HepG2 (cell line): ENCODE measurements around the gene NDUFS2. TPM values are rescaled to one million over a fixed set of nuclear protein-coding genes. Genes with fewer than 3 reads are reported as not detected.

Source experiments
- ARNT2 ChIP-seq: sonication (generic); formaldehyde crosslinking; IDR thresholded peaks from 2 replicates; pipeline ENCODE4 v1.8.0; 2022; ENCODE audit warnings: mild to moderate bottlenecking, low read depth, missing genetic modification reagents, moderate library complexity
- ARNTL ChIP-seq: sonication (generic); formaldehyde crosslinking; IDR thresholded peaks from 2 replicates; pipeline ENCODE4 v1.4.0; 2020; ENCODE audit warnings: mild to moderate bottlenecking, missing genetic modification reagents
- FLYWCH1 ChIP-seq: sonication (generic); formaldehyde crosslinking; IDR thresholded peaks from 2 replicates; pipeline ENCODE4 v1.8.1; 2023; ENCODE audit warnings: mild to moderate bottlenecking, missing genetic modification reagents
- GABPA ChIP-seq, 2 experiments: IDR thresholded peaks; 2 replicates each; pipeline ENCODE4 v1.6.1; 2011 to 2016; ENCODE audit warnings: low read depth in 2 of 2, low read length in 1 of 2, missing biosample characterization in 1 of 2, missing genetic modification characterization in 1 of 2
- KAT8 ChIP-seq: IDR thresholded peaks from 2 replicates; pipeline ENCODE4 v1.6.1; 2016; ENCODE audit warnings: missing genetic modification reagents, missing compliant biosample characterization
- KLF16 ChIP-seq, 2 experiments: sonication (generic) in 1 of 2; formaldehyde crosslinking in 1 of 2; IDR thresholded peaks; 2 replicates each; pipeline versions ENCODE4 v1.6.1 to v1.8.0; 2016 to 2023; ENCODE audit warnings: missing genetic modification reagents in 2 of 2, missing compliant biosample characterization in 1 of 2
- TSC22D2 ChIP-seq: sonication (generic); formaldehyde crosslinking; IDR thresholded peaks from 2 replicates; pipeline ENCODE4 v1.5.1; 2020; ENCODE audit warnings: missing genetic modification reagents, mild to moderate bottlenecking, borderline replicate concordance
- ZNF782 ChIP-seq: sonication (generic); formaldehyde crosslinking; IDR thresholded peaks from 2 replicates; pipeline ENCODE4 v1.4.0; 2020; ENCODE audit warnings: missing genetic modification reagents, mild to moderate bottlenecking, borderline replicate concordance
- polyA plus RNA-seq, 8 experiments: library from polyadenylated mRNA; depleted of rRNA in 3 of 8; stranded (reverse) in 7 of 8; unstranded in 1 of 8; fragments of >200 nt; fragmentation: Illumina TruSeq in 4 of 8; extraction: Trizol in 4 of 8; gene quantifications; 2 replicates each; pipeline versions ENCODE4 v1.2.1 to v1.2.3, GENCODE V29; 2011 to 2016; ENCODE audit warnings: low read depth in 4 of 8, missing spikeins in 1 of 8, mixed read lengths in 1 of 8; ENCODE audit not compliant: insufficient read depth in 1 of 8
- total RNA-seq, 5 experiments: library from RNA; depleted of rRNA; stranded (reverse); fragments of >200 nt; fragmentation: Illumina TruSeq; extraction: Trizol; gene quantifications; 2 replicates each; pipeline ENCODE4 v1.2.3, GENCODE V29; 2016; ENCODE audit warnings: low read depth in 1 of 5
- TF ChIP-seq, protein P1 (sequence below): sonication (generic); formaldehyde crosslinking; IDR thresholded peaks from 2 replicates; pipeline ENCODE4 v1.5.0; 2020; ENCODE audit warnings: missing genetic modification reagents
- TF ChIP-seq, protein P2 (sequence below): sonication (generic); formaldehyde crosslinking; IDR thresholded peaks from 2 replicates; pipeline ENCODE4 v1.5.1; 2020; ENCODE audit warnings: mild to moderate bottlenecking, missing genetic modification reagents
- TF ChIP-seq, protein P3 (sequence below): sonication (generic); formaldehyde crosslinking; IDR thresholded peaks from 2 replicates; pipeline ENCODE4 v1.9.0; 2021; ENCODE audit warnings: missing genetic modification reagents, mild to moderate bottlenecking, borderline replicate concordance
- TF ChIP-seq, protein P4 (sequence below): sonication (generic); formaldehyde crosslinking; IDR thresholded peaks from 2 replicates; pipeline ENCODE4 v1.8.0; 2022; ENCODE audit warnings: mild to moderate bottlenecking, missing genetic modification reagents, borderline replicate concordance
- TF ChIP-seq, protein P5 (sequence below): IDR thresholded peaks from 2 replicates; pipeline ENCODE4 v1.6.1; 2012; ENCODE audit warnings: inconsistent platforms

NDUFS2 gene
- total and polyA plus RNA-seq, 2 of the 13 experiments (the other 11 are each of a cell fraction or from before 2014, with no cell fraction given) = 89.9 to 118 TPM

DNA sequence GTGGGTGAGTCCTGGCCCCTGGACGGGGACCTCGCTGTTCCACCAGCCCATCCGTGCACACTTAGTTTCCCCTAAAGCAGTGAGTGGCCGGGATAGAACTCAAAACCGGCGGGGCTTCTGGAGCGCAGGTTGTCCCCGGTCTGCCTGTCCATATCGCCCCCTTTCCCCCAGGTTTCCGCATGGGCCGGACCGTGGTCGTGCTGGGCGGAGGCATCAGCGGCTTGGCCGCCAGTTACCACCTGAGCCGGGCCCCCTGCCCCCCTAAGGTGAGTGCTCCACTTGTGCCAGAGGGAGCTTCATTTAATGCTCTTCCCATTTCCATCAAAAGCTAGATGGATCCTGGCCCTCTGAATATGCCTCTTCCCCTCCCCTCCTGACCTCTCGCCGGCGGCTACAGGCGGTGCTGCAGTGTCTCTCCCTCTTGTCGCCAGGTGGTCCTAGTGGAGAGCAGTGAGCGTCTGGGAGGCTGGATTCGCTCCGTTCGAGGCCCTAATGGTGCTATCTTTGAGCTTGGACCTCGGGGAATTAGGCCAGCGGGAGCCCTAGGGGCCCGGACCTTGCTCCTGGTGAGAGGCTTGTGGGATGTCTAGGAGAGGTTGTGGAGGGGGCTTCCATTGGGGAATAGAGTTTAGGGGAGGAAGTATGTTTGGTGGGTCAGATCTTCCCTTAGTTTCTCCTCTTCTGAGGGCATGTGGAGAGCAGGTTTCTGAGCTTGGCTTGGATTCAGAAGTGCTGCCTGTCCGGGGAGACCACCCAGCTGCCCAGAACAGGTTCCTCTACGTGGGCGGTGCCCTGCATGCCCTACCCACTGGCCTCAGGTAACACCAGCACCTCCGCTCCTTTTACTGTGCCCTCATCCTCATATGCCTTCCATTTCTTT lies 35.3 kb upstream of the NDUFS2 start (continued):
- TF ChIP-seq, protein P1, sequence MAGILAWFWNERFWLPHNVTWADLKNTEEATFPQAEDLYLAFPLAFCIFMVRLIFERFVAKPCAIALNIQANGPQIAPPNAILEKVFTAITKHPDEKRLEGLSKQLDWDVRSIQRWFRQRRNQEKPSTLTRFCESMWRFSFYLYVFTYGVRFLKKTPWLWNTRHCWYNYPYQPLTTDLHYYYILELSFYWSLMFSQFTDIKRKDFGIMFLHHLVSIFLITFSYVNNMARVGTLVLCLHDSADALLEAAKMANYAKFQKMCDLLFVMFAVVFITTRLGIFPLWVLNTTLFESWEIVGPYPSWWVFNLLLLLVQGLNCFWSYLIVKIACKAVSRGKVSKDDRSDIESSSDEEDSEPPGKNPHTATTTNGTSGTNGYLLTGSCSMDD (CRISPR knock-in tag) = no peak
- TF ChIP-seq ARNTL = no peak
- 0 out of 2 replicates have a peak, but pooled peaks have one; percentile 29 for TF ChIP-seq ARNT2
- no peak for TF ChIP-seq ZNF782
- TF ChIP-seq, protein P2, sequence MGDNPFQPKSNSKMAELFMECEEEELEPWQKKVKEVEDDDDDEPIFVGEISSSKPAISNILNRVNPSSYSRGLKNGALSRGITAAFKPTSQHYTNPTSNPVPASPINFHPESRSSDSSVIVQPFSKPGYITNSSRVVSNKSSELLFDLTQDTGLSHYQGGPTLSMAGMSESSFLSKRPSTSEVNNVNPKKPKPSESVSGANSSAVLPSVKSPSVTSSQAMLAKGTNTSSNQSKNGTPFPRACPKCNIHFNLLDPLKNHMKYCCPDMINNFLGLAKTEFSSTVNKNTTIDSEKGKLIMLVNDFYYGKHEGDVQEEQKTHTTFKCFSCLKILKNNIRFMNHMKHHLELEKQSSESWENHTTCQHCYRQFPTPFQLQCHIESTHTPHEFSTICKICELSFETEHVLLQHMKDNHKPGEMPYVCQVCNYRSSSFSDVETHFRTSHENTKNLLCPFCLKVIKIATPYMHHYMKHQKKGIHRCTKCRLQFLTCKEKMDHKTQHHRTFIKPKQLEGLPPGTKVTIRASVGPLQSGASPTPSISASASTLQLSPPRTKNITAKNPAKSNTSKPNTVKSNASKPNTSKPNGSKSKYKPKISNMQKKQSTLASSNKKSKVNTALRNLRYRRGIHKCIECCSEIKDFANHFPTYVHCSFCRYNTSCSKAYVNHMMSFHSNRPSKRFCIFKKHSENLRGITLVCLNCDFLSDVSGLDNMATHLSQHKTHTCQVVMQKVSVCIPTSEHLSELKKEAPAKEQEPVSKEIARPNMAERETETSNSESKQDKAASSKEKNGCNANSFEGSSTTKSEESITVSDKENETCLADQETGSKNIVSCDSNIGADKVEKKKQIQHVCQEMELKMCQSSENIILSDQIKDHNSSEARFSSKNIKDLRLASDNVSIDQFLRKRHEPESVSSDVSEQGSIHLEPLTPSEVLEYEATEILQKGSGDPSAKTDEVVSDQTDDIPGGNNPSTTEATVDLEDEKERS = no peak
- TF ChIP-seq, protein P3, sequence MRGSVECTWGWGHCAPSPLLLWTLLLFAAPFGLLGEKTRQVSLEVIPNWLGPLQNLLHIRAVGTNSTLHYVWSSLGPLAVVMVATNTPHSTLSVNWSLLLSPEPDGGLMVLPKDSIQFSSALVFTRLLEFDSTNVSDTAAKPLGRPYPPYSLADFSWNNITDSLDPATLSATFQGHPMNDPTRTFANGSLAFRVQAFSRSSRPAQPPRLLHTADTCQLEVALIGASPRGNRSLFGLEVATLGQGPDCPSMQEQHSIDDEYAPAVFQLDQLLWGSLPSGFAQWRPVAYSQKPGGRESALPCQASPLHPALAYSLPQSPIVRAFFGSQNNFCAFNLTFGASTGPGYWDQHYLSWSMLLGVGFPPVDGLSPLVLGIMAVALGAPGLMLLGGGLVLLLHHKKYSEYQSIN (CRISPR knock-in tag) = no peak
- TF ChIP-seq FLYWCH1 (CRISPR knock-in tag) = no peak
- TF ChIP-seq KLF16 (CRISPR knock-in tag; IDR thresholded peaks at IDR 0.05) = no peak
- TF ChIP-seq, protein P4, sequence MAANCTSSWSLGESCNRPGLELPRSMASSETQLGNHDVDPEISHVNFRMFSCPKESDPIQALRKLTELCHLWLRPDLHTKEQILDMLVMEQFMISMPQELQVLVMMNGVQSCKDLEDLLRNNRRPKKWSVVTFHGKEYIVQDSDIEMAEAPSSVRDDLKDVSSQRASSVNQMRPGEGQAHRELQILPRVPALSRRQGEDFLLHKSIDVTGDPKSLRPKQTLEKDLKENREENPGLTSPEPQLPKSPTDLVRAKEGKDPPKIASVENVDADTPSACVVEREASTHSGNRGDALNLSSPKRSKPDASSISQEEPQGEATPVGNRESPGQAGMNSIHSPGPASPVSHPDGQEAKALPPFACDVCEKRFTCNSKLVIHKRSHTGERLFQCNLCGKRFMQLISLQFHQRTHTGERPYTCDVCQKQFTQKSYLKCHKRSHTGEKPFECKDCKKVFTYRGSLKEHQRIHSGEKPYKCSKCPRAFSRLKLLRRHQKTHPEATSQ (CRISPR knock-in tag) = no peak
- no peak for TF ChIP-seq KAT8 (CRISPR knock-in tag)
- no peak for TF ChIP-seq GABPA (IDR thresholded peaks at IDR 0.05; ENCODE audit: low read depth, low read length)
- TF ChIP-seq GABPA (CRISPR knock-in tag; IDR thresholded peaks at IDR 0.05; ENCODE audit: low read depth) = no peak
- no peak for TF ChIP-seq TSC22D2 (CRISPR knock-in tag)
- TF ChIP-seq, protein P5, sequence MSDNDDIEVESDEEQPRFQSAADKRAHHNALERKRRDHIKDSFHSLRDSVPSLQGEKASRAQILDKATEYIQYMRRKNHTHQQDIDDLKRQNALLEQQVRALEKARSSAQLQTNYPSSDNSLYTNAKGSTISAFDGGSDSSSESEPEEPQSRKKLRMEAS = no peak
